Hepatocyte (in vitro differentiated cells): Measurements from ENCODE around the gene ASIC1. TPM values are rescaled to one million over a fixed set of nuclear protein-coding genes. Genes with fewer than 3 reads are reported as not detected.

Source experiments
- DNase-seq: peaks from one replicate; pipeline ENCODE4 v3.0.0-alpha.2; 2016; ENCODE audit warnings: low spot score
- H2AFZ ChIP-seq: fragments of 200-600 bp; sonication (generic); 2 replicates; pipeline ENCODE4 v1.6.0; 2016; ENCODE audit warnings: antibody characterized with exemption, mild to moderate bottlenecking
- H3K27ac ChIP-seq: fragments of 200-600 bp; sonication (generic); 2 replicates; pipeline ENCODE4 v1.5.1; 2016; ENCODE audit warnings: mild to moderate bottlenecking
- H3K27me3 ChIP-seq: fragments of 200-600 bp; sonication (generic); 2 replicates; pipeline ENCODE4 v1.6.1; 2016
- H3K36me3 ChIP-seq: fragments of 200-600 bp; sonication (generic); replicated peaks from 2 replicates; pipeline ENCODE4 v1.5.1; 2016; ENCODE audit warnings: low read depth; ENCODE audit not compliant: insufficient read depth
- H3K4me1 ChIP-seq: fragments of 200-600 bp; sonication (generic); 2 replicates; pipeline ENCODE4 v1.5.1; 2016; ENCODE audit warnings: mild to moderate bottlenecking, moderate library complexity; ENCODE audit not compliant: insufficient read depth
- H3K4me2 ChIP-seq: fragments of 200-600 bp; sonication (generic); 2 replicates; pipeline ENCODE4 v1.6.0; 2016
- H3K4me3 ChIP-seq: fragments of 200-600 bp; sonication (generic); 2 replicates; pipeline ENCODE4 v1.5.1; 2016; ENCODE audit warnings: mild to moderate bottlenecking
- H3K79me2 ChIP-seq: fragments of 200-600 bp; sonication (generic); 2 replicates; pipeline ENCODE4 v1.6.0; 2017; ENCODE audit warnings: mild to moderate bottlenecking
- H3K9me2 ChIP-seq: fragments of 200-600 bp; sonication (generic); replicated peaks from 2 replicates; pipeline ENCODE4 v1.6.0; 2017; ENCODE audit warnings: mild to moderate bottlenecking; ENCODE audit not compliant: insufficient read depth
- H3K9me3 ChIP-seq: fragments of 200-600 bp; sonication (generic); 2 replicates; pipeline ENCODE4 v1.5.1; 2016; ENCODE audit warnings: low read depth, mild to moderate bottlenecking
- H4K20me1 ChIP-seq: fragments of 200-600 bp; sonication (generic); 2 replicates; pipeline ENCODE4 v1.6.0; 2016; ENCODE audit warnings: mild to moderate bottlenecking; ENCODE audit not compliant: insufficient read depth, poor library complexity, severe bottlenecking
- CTCF ChIP-seq: fragments of 200-600 bp; sonication (generic); IDR thresholded peaks from 2 replicates; pipeline ENCODE4 v1.5.1; 2016; ENCODE audit warnings: antibody characterized with exemption, mild to moderate bottlenecking; ENCODE audit not compliant: poor library complexity
- EZH2 ChIP-seq: fragments of 200-600 bp; sonication (generic); IDR thresholded peaks from 2 replicates; pipeline ENCODE4 v1.6.1; 2016; ENCODE audit warnings: antibody characterized with exemption, mild to moderate bottlenecking, borderline replicate concordance
- EZH2phosphoT487 ChIP-seq: fragments of 200-600 bp; sonication (generic); IDR thresholded peaks from one replicate; pipeline ENCODE4 v1.6.1; 2018; ENCODE audit warnings: antibody characterized with exemption, mild to moderate bottlenecking, low read depth, moderate library complexity; ENCODE audit not compliant: unreplicated experiment, severe bottlenecking
- WGBS: methylation state at CpG from one replicate; pipeline ENCODE4 v1.1.6; 2016; ENCODE audit warnings: low lambda C conversion rate; ENCODE audit errors: missing lambda C conversion rate; 5-methylcytosine and 5-hydroxymethylcytosine counted together
- polyA plus RNA-seq: library from polyadenylated mRNA; unstranded; fragments of >200 nt; fragmentation: Nextera tagmentation; extraction: Ambion mirVana; gene quantifications from 2 replicates; pipeline ENCODE4 v1.2.1, GENCODE V29; 2016
- total RNA-seq: library from RNA; depleted of rRNA; stranded (reverse); fragments of >200 nt; gene quantifications from 2 replicates; pipeline ENCODE4 v1.2.3, GENCODE V29; 2014

The ASIC1 gene
- total and polyA plus RNA-seq, 2 experiments from 2014 or later: 2.4 to 4.6 TPM

GRCh38 chr12:50065726-50066310 lies 8.4 kb downstream of the ASIC1 start:
- H3K4me1 ChIP-seq: no peaks in the 10 kb centered on the region
- no peaks in the 10 kb centered on the region for H3K27me3 ChIP-seq
- H3K4me3 ChIP-seq: no peak overlapping the region
- H3K9me2 ChIP-seq: no peaks in the 10 kb centered on the region
- TF ChIP-seq EZH2phosphoT487 (no peak), CTCF (no peak), EZH2 (no peak)
- no peaks in the 10 kb centered on the region for H4K20me1 ChIP-seq
- no peaks in the 10 kb centered on the region for H3K9me3 ChIP-seq
- no peak for DNase-seq
- H3K79me2 ChIP-seq: no peaks in the 10 kb centered on the region
- H3K36me3 ChIP-seq: no peaks in the 10 kb centered on the region
- WGBS: 91% methylated on average over 3 of the region's 3 CpGs
- no peak overlapping the region for H3K27ac ChIP-seq
- no peak overlapping the region for H3K4me2 ChIP-seq
- no peak overlapping the region for H2AFZ ChIP-seq

- H3K9me3 ChIP-seq: no peaks in the 10 kb centered on the region
- no peak overlapping the region for H3K27ac ChIP-seq
- H4K20me1 ChIP-seq: no peaks in the 10 kb centered on the region
- H3K79me2 ChIP-seq: no peaks in the 10 kb centered on the region
- no peaks in the 10 kb centered on the region for H3K4me1 ChIP-seq
- no peak overlapping the region for H3K4me3 ChIP-seq
- H3K36me3 ChIP-seq: no peaks in the 10 kb centered on the region
- no peak overlapping the region for H2AFZ ChIP-seq
- no peak for DNase-seq
- TF ChIP-seq EZH2 (no peak), CTCF (no peak), EZH2phosphoT487 (no peak)
- 71% methylated on average over 5 of the region's 5 CpGs for WGBS
- H3K9me2 ChIP-seq: no peaks in the 10 kb centered on the region
- no peaks in the 10 kb centered on the region for H3K27me3 ChIP-seq
- H3K4me2 ChIP-seq: no peak overlapping the region
Measured at GRCh38 chr12:50066402-50066801, 9.0 kb downstream of the ASIC1 start.

GRCh38 chr12:50069069-50069468 lies 11.7 kb downstream of the ASIC1 start:
- Histone ChIP-seq H3K9me2 (no peaks in the 10 kb centered on the region), H3K27me3 (no peaks in the 10 kb centered on the region), H4K20me1 (no peaks in the 10 kb centered on the region), H3K79me2 (no peaks in the 10 kb centered on the region), H2AFZ (no peak overlapping the region), H3K4me3 (no peak overlapping the region), H3K27ac (no peak overlapping the region), H3K4me2 (no peak overlapping the region), H3K9me3 (no peaks in the 10 kb centered on the region), H3K36me3 (no peaks in the 10 kb centered on the region), H3K4me1 (no peaks in the 10 kb centered on the region)
- DNase-seq: no peak
- 98% methylated on average over 5 of the region's 5 CpGs for WGBS
- TF ChIP-seq EZH2 (no peak), CTCF (no peak), EZH2phosphoT487 (no peak)

GRCh38 chr12:50069539-50069938 lies 12.1 kb downstream of the ASIC1 start:
- H3K27me3 ChIP-seq: no peaks in the 10 kb centered on the region
- no peak overlapping the region for H3K27ac ChIP-seq
- H3K9me3 ChIP-seq: no peaks in the 10 kb centered on the region
- no peaks in the 10 kb centered on the region for H3K79me2 ChIP-seq
- no peak overlapping the region for H3K4me2 ChIP-seq
- H3K4me1 ChIP-seq: no peaks in the 10 kb centered on the region
- WGBS: 96% methylated on average over 3 of the region's 3 CpGs
- no peaks in the 10 kb centered on the region for H4K20me1 ChIP-seq
- no peaks in the 10 kb centered on the region for H3K9me2 ChIP-seq
- H3K4me3 ChIP-seq: no peak overlapping the region
- TF ChIP-seq EZH2 (no peak), CTCF (no peak), EZH2phosphoT487 (no peak)
- no peak for DNase-seq
- no peaks in the 10 kb centered on the region for H3K36me3 ChIP-seq
- H2AFZ ChIP-seq: no peak overlapping the region
